Dermis lymphatic vessel endothelial cell (primary cell): ENCODE data around the gene RUSC1. TPM values are rescaled to one million over a fixed set of nuclear protein-coding genes. Genes with fewer than 3 reads are reported as not detected.

ENCODE experiments used
- total RNA-seq: library from RNA; depleted of rRNA; stranded (reverse); fragments of >200 nt; gene quantifications from 2 replicates; pipeline ENCODE4 v1.2.1, GENCODE V29; 2014

The RUSC1 gene
- 8.2 and 9.2 TPM in 2 replicates for total RNA-seq

GRCh38 chr1:155320661-155321617 is at the start of gene RUSC1:
Gene RUSC1, plus strand, starts transcription at chr1:155320894. Its CDS starts 880 bp downstream, at chr1:155321774.

GRCh38 chr1:155273343-155274245 is 47.1 kb upstream of the RUSC1 start, which contains the start of gene CLK2:
Gene CLK2, minus strand, starts transcription at chr1:155273504. Its CDS starts 2,527 bp downstream, at chr1:155270977.

GRCh38 chr1:155277070-155277901 is 43.4 kb upstream of the RUSC1 start, which contains the start of gene HCN3:
Gene HCN3, plus strand, starts transcription at chr1:155277463. Its CDS starts 128 bp downstream, at chr1:155277591.

GRCh38 chr1:155301342-155301841 is 19.3 kb upstream of the RUSC1 start, which contains the start of gene PKLR:
Gene PKLR, minus strand, starts transcription at chr1:155301438. Its CDS starts 43 bp downstream, at chr1:155301395.

GRCh38 chr1:155308493-155309422 is 11.9 kb upstream of the RUSC1 start, which contains the start of gene FDPS:
Gene FDPS, plus strand, starts transcription at chr1:155308866. Its CDS starts 924 bp downstream, at chr1:155309790.

Other genes starting within 250 kb of the RUSC1 start
- gene EFNA3, start 242.1 kb upstream of the RUSC1 start, total RNA-seq, result 1.4 and 2.1 TPM in 2 replicates
- 172 and 255 TPM in 2 replicates for gene EFNA1, start 193.0 kb upstream of the RUSC1 start, total RNA-seq
- 56.8 and 66.1 TPM in 2 replicates for gene SLC50A1, start 185.0 kb upstream of the RUSC1 start, total RNA-seq
- 28.5 and 38.7 TPM in 2 replicates for gene DPM3, start 180.4 kb upstream of the RUSC1 start, total RNA-seq
- gene KRTCAP2, start 147.6 kb upstream of the RUSC1 start, total RNA-seq, result 139 and 143 TPM in 2 replicates
- 1.1 and 1.3 TPM in 2 replicates for gene TRIM46, start 147.0 kb upstream of the RUSC1 start, total RNA-seq
- gene THBS3, start 113.0 kb upstream of the RUSC1 start, total RNA-seq, result 12.6 and 13.2 TPM in 2 replicates
- 23.5 and 34.1 TPM in 2 replicates for gene MTX1, start 112.2 kb upstream of the RUSC1 start, total RNA-seq
- 2.4 and 2.5 TPM in 2 replicates for gene ENTREP3, start 65.4 kb upstream of the RUSC1 start, total RNA-seq
- 25.8 and 28.2 TPM in 2 replicates for gene SCAMP3, start 58.5 kb upstream of the RUSC1 start, total RNA-seq
- 18.5 and 20.6 TPM in 2 replicates for gene CLK2, start 47.4 kb upstream of the RUSC1 start, total RNA-seq
- 0.34 and 0.76 TPM in 2 replicates for gene HCN3, start 43.4 kb upstream of the RUSC1 start, total RNA-seq
- not detected in 2 replicates for gene PKLR, start 19.5 kb upstream of the RUSC1 start, total RNA-seq
- gene FDPS, start 12.0 kb upstream of the RUSC1 start, total RNA-seq, result 350 and 458 TPM in 2 replicates
- 16.5 and 21.7 TPM in 2 replicates for gene ASH1L, start 241.9 kb downstream of the RUSC1 start, total RNA-seq